Measurements from ENCODE around the gene ABHD17B. TPM values are rescaled to one million over a fixed set of nuclear protein-coding genes. Genes with fewer than 3 reads are reported as not detected.

ABHD17B gene
- total and polyA plus RNA-seq, 10 of the 15 experiments (the other 5 are each of a cell fraction or from before 2014, with no cell fraction given): 3.5 to 21.4 (median 16.6) TPM

GRCh38 chr9:71937070-71937625 lies 26.2 kb upstream of the ABHD17B start:
- 84% methylated on average over 4 of the region's 4 CpGs for WGBS (ENCODE audit: insufficient coverage, insufficient replicate concordance, low lambda C conversion rate, missing lambda C conversion rate)
- ChIA-PET RAD21 (ENCODE audit: unreplicated experiment) (interaction anchor here (0.9 to 1.1 kb wide), 2 partner anchors 17 to 88 kb away, joined by 3 read pairs; no protein-coding TSS in a partner anchor), CTCF (interaction anchor here (1.3 to 1.4 kb wide), 2 partner anchors 16 to 17 kb away, joined by 3 read pairs; no protein-coding TSS in a partner anchor), POLR2A (interaction anchor here (1.4 kb wide), 1 partner anchor 25 kb away, joined by 4 read pairs; the partner anchor contains the start of gene C9orf85), SMC1A (ENCODE audit: uncharacterized antibody, unreplicated experiment) (interaction anchor here (0.9 to 2.0 kb wide), 6 partner anchors 9 to 50 kb away, joined by 3 to 9 read pairs (median 4); no protein-coding TSS in a partner anchor)
- Histone ChIP-seq H4K20me1 (ENCODE audit: control insufficient read depth, insufficient read depth) (no peaks in the 10 kb centered on the region), H3K27ac (ENCODE audit: control insufficient read depth, insufficient read depth) (no peak overlapping the region), H3K36me3 (ENCODE audit: control insufficient read depth in 2 of 2, insufficient read depth in 2 of 2, low read length in 1 of 2) (no peaks in the 10 kb centered on the region), H3K9me3 (replicated peaks; ENCODE audit: control insufficient read depth, insufficient read depth, low read length) (no peaks in the 10 kb centered on the region; the same call in 2 of the 3 replicates), H3K4me2 (ENCODE audit: control insufficient read depth, insufficient read depth) (no peak overlapping the region), H3K79me2 (ENCODE audit: control insufficient read depth, insufficient read depth, low read length) (peaks cover 2% of the 10 kb centered on the region), H3K4me1 (ENCODE audit: control insufficient read depth, insufficient read depth, low read length) (no peaks in the 10 kb centered on the region), H2AFZ (ENCODE audit: control insufficient read depth, low read depth, low read length) (no peak overlapping the region), H3K4me3 (no peak overlapping the region), H3K9ac (ENCODE audit: control insufficient read depth, insufficient read depth, low read length) (no peak overlapping the region), H3K27me3 (replicated peaks in 1 of 2; ENCODE audit: control insufficient read depth in 2 of 2, insufficient read depth in 2 of 2, low read length in 1 of 2) (no peaks in the 10 kb centered on the region)
- FAIRE-seq (no peak), ATAC-seq (0 out of 3 replicates have a peak, but pooled peaks have one; percentile 29), DNase-seq (ENCODE audit: low read depth, low spot score) (no peak)
- BruUV-seq (replicated peaks): no TSS peak
- no peak for TF ChIP-seq MTA2 (IDR thresholded peaks at IDR 0.05; ENCODE audit: low read depth)
- in situ Hi-C loops (cut with MboI): no loop called here
- intact Hi-C loops (cut with micrococcal nuclease; ENCODE audit: unreplicated experiment): no loop called here

GRCh38 chr9:71936066-71936465 lies 25.1 kb upstream of the ABHD17B start:
- no peaks in the 10 kb centered on the region for H3K27me3 ChIP-seq (replicated peaks in 1 of 2; ENCODE audit: control insufficient read depth in 2 of 2, insufficient read depth in 2 of 2, low read length in 1 of 2)
- no peak overlapping the region for H2AFZ ChIP-seq (ENCODE audit: control insufficient read depth, low read depth, low read length)
- H3K79me2 ChIP-seq (ENCODE audit: control insufficient read depth, insufficient read depth, low read length): peaks cover 2% of the 10 kb centered on the region
- no peak overlapping the region for H3K4me2 ChIP-seq (ENCODE audit: control insufficient read depth, insufficient read depth)
- no peaks in the 10 kb centered on the region for H3K4me1 ChIP-seq (ENCODE audit: control insufficient read depth, insufficient read depth, low read length)
- ChIA-PET CTCF (no interaction called here), POLR2A (interaction anchor here (0.8 kb wide), 1 partner anchor 9 kb away, joined by 3 read pairs; no protein-coding TSS in a partner anchor), SMC1A (ENCODE audit: uncharacterized antibody, unreplicated experiment) (interaction anchor here (1.0 to 2.0 kb wide), 5 partner anchors 8 to 51 kb away, joined by 3 to 9 read pairs (median 5); no protein-coding TSS in a partner anchor), RAD21 (ENCODE audit: unreplicated experiment) (interaction anchor here (0.6 to 1.1 kb wide), 2 partner anchors 89 to 343 kb away, joined by 3 to 4 read pairs; no protein-coding TSS in a partner anchor)
- no peak overlapping the region for H3K27ac ChIP-seq (ENCODE audit: control insufficient read depth, insufficient read depth)
- intact Hi-C loops (cut with micrococcal nuclease; ENCODE audit: unreplicated experiment): no loop called here
- no peak overlapping the region for H3K4me3 ChIP-seq
- TF ChIP-seq NR2F1 (conservative IDR thresholded peaks at IDR 0.05) (no peak), RCOR1 (conservative IDR thresholded peaks at IDR 0.05; ENCODE audit: low read depth, low read length) (no peak), ZZZ3 (IDR thresholded peaks at IDR 0.05; ENCODE audit: control insufficient read depth, insufficient read length, low read depth) (no peak), KLF5 (IDR thresholded peaks at IDR 0.05; ENCODE audit: partially characterized antibody) (no peak)
- FAIRE-seq (no peak), DNase-seq (ENCODE audit: low read depth, low spot score) (no peak), ATAC-seq (no peak)
- H3K9ac ChIP-seq (ENCODE audit: control insufficient read depth, insufficient read depth, low read length): no peak overlapping the region
- H4K20me1 ChIP-seq (ENCODE audit: control insufficient read depth, insufficient read depth): no peaks in the 10 kb centered on the region
- 41% methylated on average over 1 of the region's 1 CpG for WGBS (ENCODE audit: insufficient coverage, insufficient replicate concordance, low lambda C conversion rate, missing lambda C conversion rate)
- in situ Hi-C loops (cut with MboI): no loop called here
- no TSS peak for BruUV-seq (replicated peaks)
- no peaks in the 10 kb centered on the region; the same call in 2 of the 3 replicates for H3K9me3 ChIP-seq (replicated peaks; ENCODE audit: control insufficient read depth, insufficient read depth, low read length)
- H3K36me3 ChIP-seq (ENCODE audit: control insufficient read depth in 2 of 2, insufficient read depth in 2 of 2, low read length in 1 of 2): no peaks in the 10 kb centered on the region
